Measurements from ENCODE around the gene NPFFR1.

Gene NPFFR1

DNA sequence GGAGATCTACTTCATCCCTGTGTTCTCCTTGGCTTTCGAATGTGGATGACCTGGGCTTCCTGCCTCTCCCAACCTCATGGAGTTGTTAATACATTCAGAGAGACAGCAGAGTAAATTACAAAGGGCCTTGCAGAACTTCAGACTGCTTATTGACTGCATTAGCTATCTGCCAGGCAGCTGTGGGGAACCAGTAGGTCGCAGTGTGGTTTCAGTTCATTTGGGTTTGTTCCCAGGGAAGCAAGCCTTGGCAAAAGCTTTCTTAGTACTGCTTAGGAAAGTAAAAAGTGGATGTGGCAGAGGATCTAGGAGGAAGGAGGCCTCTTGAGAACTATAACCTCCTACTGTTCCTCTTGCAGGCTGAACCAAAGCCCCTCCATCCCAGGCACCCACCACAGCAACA, 9.2 kb downstream of the NPFFR1 start:
- DNase-seq (ENCODE audit: low read depth in 1 of 2, low spot score in 1 of 2) = no peak
- no peak for TF ChIP-seq GABPA (IDR thresholded peaks at IDR 0.05; ENCODE audit: low read depth)
- no peak for TF ChIP-seq REST (IDR thresholded peaks at IDR 0.05; ENCODE audit: insufficient replicate concordance, low read depth)
- TF ChIP-seq POLR2AphosphoS5 (IDR thresholded peaks at IDR 0.05; ENCODE audit: low read depth) = no peak
- no peak overlapping the region for H3K27ac ChIP-seq (replicated peaks)
- no peak overlapping the region for H3K4me3 ChIP-seq (replicated peaks; ENCODE audit: insufficient read depth, low read length)
- H3K27me3 ChIP-seq (ENCODE audit: insufficient read depth, poor library complexity, severe bottlenecking) = no peaks in the 10 kb centered on the region

- Histone ChIP-seq H3K4me3 (replicated peaks; ENCODE audit: insufficient read depth, low read length) (no peak overlapping the region), H3K27ac (replicated peaks) (no peak overlapping the region), H3K27me3 (ENCODE audit: insufficient read depth, poor library complexity, severe bottlenecking) (no peaks in the 10 kb centered on the region)
- TF ChIP-seq SPI1 (IDR thresholded peaks at IDR 0.05; ENCODE audit: borderline replicate concordance, low read depth) = no peak
- no peak for TF ChIP-seq REST (IDR thresholded peaks at IDR 0.05; ENCODE audit: insufficient replicate concordance, low read depth)
- peak; percentile 46 for TF ChIP-seq CTCF (IDR thresholded peaks at IDR 0.05; ENCODE audit: insufficient read depth, low read length)
- peak in 1 of 2 experiments; percentile 11 for DNase-seq (ENCODE audit: low read depth in 1 of 2, low spot score in 1 of 2)
Observed at GRCh38 chr10:70272925-70273316, 10.9 kb downstream of the NPFFR1 start.

GRCh38 chr10:70271996-70272924, 11.5 kb downstream of the NPFFR1 start:
- H3K27ac ChIP-seq (replicated peaks) = no peak overlapping the region
- no peak overlapping the region for H3K4me3 ChIP-seq (replicated peaks; ENCODE audit: insufficient read depth, low read length)
- H3K27me3 ChIP-seq (ENCODE audit: insufficient read depth, poor library complexity, severe bottlenecking) = no peaks in the 10 kb centered on the region
- TF ChIP-seq CTCF (IDR thresholded peaks at IDR 0.05; ENCODE audit: insufficient read depth, low read length) (no peak), REST (IDR thresholded peaks at IDR 0.05; ENCODE audit: insufficient replicate concordance, low read depth) (no peak), SPI1 (IDR thresholded peaks at IDR 0.05; ENCODE audit: borderline replicate concordance, low read depth) (no peak), GABPA (IDR thresholded peaks at IDR 0.05; ENCODE audit: low read depth) (no peak), POLR2AphosphoS5 (IDR thresholded peaks at IDR 0.05; ENCODE audit: low read depth) (no peak)
- DNase-seq (ENCODE audit: low read depth in 1 of 2, low spot score in 1 of 2) = no peak
